Hepatocyte (in vitro differentiated cells): Measurements from ENCODE around the gene USP37. TPM values are rescaled to one million over a fixed set of nuclear protein-coding genes. Genes with fewer than 3 reads are reported as not detected.

Experiments
- DNase-seq: peaks from one replicate; pipeline ENCODE4 v3.0.0-alpha.2; 2016; ENCODE audit warnings: low spot score
- H2AFZ ChIP-seq: fragments of 200-600 bp; sonication (generic); 2 replicates; pipeline ENCODE4 v1.6.0; 2016; ENCODE audit warnings: antibody characterized with exemption, mild to moderate bottlenecking
- H3K27ac ChIP-seq: fragments of 200-600 bp; sonication (generic); 2 replicates; pipeline ENCODE4 v1.5.1; 2016; ENCODE audit warnings: mild to moderate bottlenecking
- H3K27me3 ChIP-seq: fragments of 200-600 bp; sonication (generic); 2 replicates; pipeline ENCODE4 v1.6.1; 2016
- H3K36me3 ChIP-seq: fragments of 200-600 bp; sonication (generic); replicated peaks from 2 replicates; pipeline ENCODE4 v1.5.1; 2016; ENCODE audit warnings: low read depth; ENCODE audit not compliant: insufficient read depth
- H3K4me1 ChIP-seq: fragments of 200-600 bp; sonication (generic); 2 replicates; pipeline ENCODE4 v1.5.1; 2016; ENCODE audit warnings: mild to moderate bottlenecking, moderate library complexity; ENCODE audit not compliant: insufficient read depth
- H3K4me2 ChIP-seq: fragments of 200-600 bp; sonication (generic); 2 replicates; pipeline ENCODE4 v1.6.0; 2016
- H3K4me3 ChIP-seq: fragments of 200-600 bp; sonication (generic); 2 replicates; pipeline ENCODE4 v1.5.1; 2016; ENCODE audit warnings: mild to moderate bottlenecking
- H3K79me2 ChIP-seq: fragments of 200-600 bp; sonication (generic); 2 replicates; pipeline ENCODE4 v1.6.0; 2017; ENCODE audit warnings: mild to moderate bottlenecking
- H3K9me2 ChIP-seq: fragments of 200-600 bp; sonication (generic); replicated peaks from 2 replicates; pipeline ENCODE4 v1.6.0; 2017; ENCODE audit warnings: mild to moderate bottlenecking; ENCODE audit not compliant: insufficient read depth
- H3K9me3 ChIP-seq: fragments of 200-600 bp; sonication (generic); 2 replicates; pipeline ENCODE4 v1.5.1; 2016; ENCODE audit warnings: low read depth, mild to moderate bottlenecking
- H4K20me1 ChIP-seq: fragments of 200-600 bp; sonication (generic); 2 replicates; pipeline ENCODE4 v1.6.0; 2016; ENCODE audit warnings: mild to moderate bottlenecking; ENCODE audit not compliant: insufficient read depth, poor library complexity, severe bottlenecking
- CTCF ChIP-seq: fragments of 200-600 bp; sonication (generic); IDR thresholded peaks from 2 replicates; pipeline ENCODE4 v1.5.1; 2016; ENCODE audit warnings: antibody characterized with exemption, mild to moderate bottlenecking; ENCODE audit not compliant: poor library complexity
- EZH2 ChIP-seq: fragments of 200-600 bp; sonication (generic); IDR thresholded peaks from 2 replicates; pipeline ENCODE4 v1.6.1; 2016; ENCODE audit warnings: antibody characterized with exemption, mild to moderate bottlenecking, borderline replicate concordance
- EZH2phosphoT487 ChIP-seq: fragments of 200-600 bp; sonication (generic); IDR thresholded peaks from one replicate; pipeline ENCODE4 v1.6.1; 2018; ENCODE audit warnings: antibody characterized with exemption, mild to moderate bottlenecking, low read depth, moderate library complexity; ENCODE audit not compliant: unreplicated experiment, severe bottlenecking
- WGBS: methylation state at CpG from one replicate; pipeline ENCODE4 v1.1.6; 2016; ENCODE audit warnings: low lambda C conversion rate; ENCODE audit errors: missing lambda C conversion rate; 5-methylcytosine and 5-hydroxymethylcytosine counted together
- microRNA counts: library from miRNA; unstranded; fragments of <30 nt; microRNA quantifications from one replicate; lab custom pipeline; 2017
- microRNA-seq: library from miRNA; unstranded; fragments of <30 nt; microRNA quantifications from one replicate; pipeline ENCODE4, GENCODE V29; 2017
- polyA plus RNA-seq: library from polyadenylated mRNA; unstranded; fragments of >200 nt; fragmentation: Nextera tagmentation; extraction: Ambion mirVana; gene quantifications from 2 replicates; pipeline ENCODE4 v1.2.1, GENCODE V29; 2016
- small RNA-seq: library from RNA; depleted of rRNA; stranded (forward); fragments of <200 nt; gene quantifications from one replicate; pipeline ENCODE3, GENCODE V24; 2014
- total RNA-seq: library from RNA; depleted of rRNA; stranded (reverse); fragments of >200 nt; gene quantifications from 2 replicates; pipeline ENCODE4 v1.2.3, GENCODE V29; 2014

USP37 gene
- total and polyA plus RNA-seq, 2 experiments from 2014 or later = 5.7 to 10.2 TPM

- Histone ChIP-seq H4K20me1 (peaks cover 9% of the 10 kb centered on the region), H2AFZ (no peak overlapping the region), H3K27ac (no peak overlapping the region), H3K4me3 (no peak overlapping the region), H3K79me2 (peaks cover 40% of the 10 kb centered on the region), H3K36me3 (no peaks in the 10 kb centered on the region), H3K27me3 (no peaks in the 10 kb centered on the region), H3K4me2 (peak overlapping the region; percentile 96), H3K9me3 (no peaks in the 10 kb centered on the region), H3K9me2 (no peaks in the 10 kb centered on the region), H3K4me1 (peaks cover 50% of the 10 kb centered on the region)
- WGBS = 94% methylated on average over 8 of the region's 8 CpGs
- TF ChIP-seq EZH2 (no peak), EZH2phosphoT487 (no peak), CTCF (no peak)
- DNase-seq = peak; percentile 6
These were observed 165.7 kb downstream of the USP37 start for GRCh38 chr2:218402491-218402901.

- H3K9me2 ChIP-seq = no peaks in the 10 kb centered on the region
- H3K4me1 ChIP-seq = peaks cover 50% of the 10 kb centered on the region
- WGBS = 97% methylated on average over 3 of the region's 9 CpGs
- peaks cover 9% of the 10 kb centered on the region for H4K20me1 ChIP-seq
- TF ChIP-seq EZH2phosphoT487 = no peak
- TF ChIP-seq EZH2 = no peak
- no peak for TF ChIP-seq CTCF
- H3K4me3 ChIP-seq = no peak overlapping the region
- peaks cover 46% of the 10 kb centered on the region for H3K79me2 ChIP-seq
- H3K27ac ChIP-seq = peak overlapping the region; percentile 100
- H3K4me2 ChIP-seq = peak overlapping the region; percentile 96
- H3K36me3 ChIP-seq = no peaks in the 10 kb centered on the region
- H3K9me3 ChIP-seq = no peaks in the 10 kb centered on the region
- no peaks in the 10 kb centered on the region for H3K27me3 ChIP-seq
- DNase-seq = peak; percentile 8
- H2AFZ ChIP-seq = no peak overlapping the region
These were observed 166.3 kb downstream of the USP37 start for GRCh38 chr2:218401890-218402289.

GRCh38 chr2:218400930-218401881 is 166.9 kb downstream of the USP37 start:
- Histone ChIP-seq H3K4me2 (peak overlapping the region; percentile 96), H3K27me3 (no peaks in the 10 kb centered on the region), H2AFZ (no peak overlapping the region), H3K36me3 (no peaks in the 10 kb centered on the region), H3K79me2 (peaks cover 46% of the 10 kb centered on the region), H3K9me3 (no peaks in the 10 kb centered on the region), H3K4me3 (peak overlapping the region; percentile 90), H3K27ac (peak overlapping the region; percentile 100), H3K9me2 (no peaks in the 10 kb centered on the region), H4K20me1 (peaks cover 9% of the 10 kb centered on the region), H3K4me1 (peaks cover 48% of the 10 kb centered on the region)
- WGBS = 65% methylated on average over 15 of the region's 24 CpGs
- DNase-seq = peak; percentile 78
- TF ChIP-seq EZH2 (no peak), CTCF (no peak), EZH2phosphoT487 (no peak)

MicroRNA genes within 50 kb of the gene (microRNA counts, 767-probe panel; counts per million panel counts)
- 9,374 counts per million, percentile 74 among the panel's probes with 10 or more counts for microRNA hsa-miR-26b-5p (lab: Ali Mortazavi, UCI)

Small RNAs within 50 kb of the gene (microRNA-seq; reads per million reads assigned to microRNA genes)
- gene MIR26B = 65,817 reads per million, percentile 99 among the genes with 10 or more reads in this experiment

Small RNAs within 50 kb of the gene (small RNA-seq; reads per million reads assigned to genes)
- gene MIR26B (827 reads per million, percentile 99 among the genes with 10 or more reads in this experiment), gene RNU6-136P (not detected)

Other genes starting within 250 kb of the USP37 start
- 0.33 TPM in 1 of 2 replicates, not detected in the other for gene CATIP, start 211.5 kb downstream of the USP37 start, total RNA-seq
- 0.39 and 0.70 TPM in 2 replicates for gene CATIP, start 211.5 kb downstream of the USP37 start, polyA plus RNA-seq
- gene SLC11A1, start 186.1 kb downstream of the USP37 start, total RNA-seq = 0.60 and 0.72 TPM in 2 replicates
- 0.74 and 1.2 TPM in 2 replicates for gene SLC11A1, start 186.1 kb downstream of the USP37 start, polyA plus RNA-seq
- 124 and 142 TPM in 2 replicates for gene CTDSP1, start 168.5 kb downstream of the USP37 start, total RNA-seq
- gene CTDSP1, start 168.5 kb downstream of the USP37 start, polyA plus RNA-seq = 48.4 and 53.1 TPM in 2 replicates
- gene VIL1, start 149.2 kb downstream of the USP37 start, total RNA-seq = 218 and 261 TPM in 2 replicates
- 151 and 160 TPM in 2 replicates for gene VIL1, start 149.2 kb downstream of the USP37 start, polyA plus RNA-seq
- 44.5 and 51.3 TPM in 2 replicates for gene CNOT9, start 488 bp upstream of the USP37 start, total RNA-seq
- gene CNOT9, start 488 bp upstream of the USP37 start, polyA plus RNA-seq = 16.2 and 21.4 TPM in 2 replicates
- gene PLCD4, start 39.5 kb upstream of the USP37 start, total RNA-seq = 0.52 and 1.7 TPM in 2 replicates
- 0.65 and 1.0 TPM in 2 replicates for gene PLCD4, start 39.5 kb upstream of the USP37 start, polyA plus RNA-seq
- 5.4 and 6.0 TPM in 2 replicates for gene ZNF142, start 91.3 kb upstream of the USP37 start, total RNA-seq
- 7.7 and 8.9 TPM in 2 replicates for gene ZNF142, start 91.3 kb upstream of the USP37 start, polyA plus RNA-seq
- gene BCS1L, start 91.3 kb upstream of the USP37 start, total RNA-seq = 21.6 and 24.3 TPM in 2 replicates
- 48.1 and 58.3 TPM in 2 replicates for gene BCS1L, start 91.3 kb upstream of the USP37 start, polyA plus RNA-seq
- gene RNF25, start 103.7 kb upstream of the USP37 start, total RNA-seq = 21.0 and 25.9 TPM in 2 replicates
- 32.4 and 32.7 TPM in 2 replicates for gene RNF25, start 103.7 kb upstream of the USP37 start, polyA plus RNA-seq
- gene STK36, start 103.7 kb upstream of the USP37 start, total RNA-seq = 14.4 and 29.9 TPM in 2 replicates
- gene STK36, start 103.7 kb upstream of the USP37 start, polyA plus RNA-seq = 37.2 and 42.7 TPM in 2 replicates
- gene TTLL4, start 142.5 kb upstream of the USP37 start, total RNA-seq = 18.2 and 19.8 TPM in 2 replicates
- gene TTLL4, start 142.5 kb upstream of the USP37 start, polyA plus RNA-seq = 23.7 and 30.2 TPM in 2 replicates
- gene CYP27A1, start 213.8 kb upstream of the USP37 start, total RNA-seq = 34.5 and 38.8 TPM in 2 replicates
- gene CYP27A1, start 213.8 kb upstream of the USP37 start, polyA plus RNA-seq = 35.9 and 44.8 TPM in 2 replicates